Urinary bladder (tissue), 4 donors: Measurements from ENCODE around the gene PARP3. TPM values are rescaled to one million over a fixed set of nuclear protein-coding genes. Genes with fewer than 3 reads are reported as not detected.

Experiments used
- DNase-seq: peaks from one replicate; pipeline ENCODE4 v3.0.0-alpha.2; 2015; ENCODE audit errors: extremely low spot score
- H3K27ac ChIP-seq: one replicate; pipeline ENCODE4 v1.5.1; 2013; ENCODE audit warnings: low read depth, mild to moderate bottlenecking, moderate library complexity
- H3K36me3 ChIP-seq: one replicate; pipeline ENCODE4 v1.6.1; 2013; ENCODE audit warnings: mild to moderate bottlenecking, moderate library complexity; ENCODE audit not compliant: insufficient read depth
- H3K4me1 ChIP-seq: one replicate; pipeline ENCODE4 v1.6.1; 2013; ENCODE audit warnings: mild to moderate bottlenecking, moderate library complexity; ENCODE audit not compliant: insufficient read depth
- H3K4me3 ChIP-seq: one replicate; pipeline ENCODE4 v1.5.1; 2013; ENCODE audit warnings: low read depth, low read length
- WGBS: extraction: QIAGEN DNeasy Blood & Tissue Kit; methylation state at CpG from one replicate; pipeline ENCODE4 v1.1.7; 2013; 5-methylcytosine and 5-hydroxymethylcytosine counted together
- polyA plus RNA-seq: library from polyadenylated mRNA; stranded (reverse); fragments of 200-250 nt; gene quantifications from one replicate; pipeline ENCODE4 v1.2.3, GENCODE V29; 2013
- total RNA-seq: library from RNA; depleted of rRNA; stranded (reverse); fragments of >200 nt; gene quantifications from one replicate; pipeline ENCODE4 v1.2.3, GENCODE V29; 2014
- donor health status: healthy with polysubstance abuse.
- donor health status: healthy.

The PARP3 gene
- total and polyA plus RNA-seq, 2 donors, result 6.1 to 15.0 TPM

GRCh38 chr3:51949121-51949520 is 7.0 kb downstream of the PARP3 start:
- WGBS, result 84% methylated on average over 5 of the region's 5 CpGs

GRCh38 chr3:51950899-51951298 is 8.7 kb downstream of the PARP3 start:
- Histone ChIP-seq H3K4me1 (no peaks in the 10 kb centered on the region), H3K27ac (no peak overlapping the region), H3K4me3 (no peak overlapping the region), H3K36me3 (no peaks in the 10 kb centered on the region)
- no peak for DNase-seq
- 89% methylated on average over 2 of the region's 2 CpGs for WGBS

More at GRCh38 chr3:51949121-51949520, 7.0 kb downstream of the PARP3 start:
- no peak for DNase-seq
- no peaks in the 10 kb centered on the region for H3K36me3 ChIP-seq
- no peak overlapping the region for H3K4me3 ChIP-seq
- no peaks in the 10 kb centered on the region for H3K4me1 ChIP-seq
- no peak overlapping the region for H3K27ac ChIP-seq

GRCh38 chr3:51953445-51953844 is 11.3 kb downstream of the PARP3 start:
- Histone ChIP-seq H3K4me3 (no peak overlapping the region), H3K27ac (no peak overlapping the region), H3K36me3 (no peaks in the 10 kb centered on the region), H3K4me1 (no peaks in the 10 kb centered on the region)
- WGBS, result 67% methylated on average over 3 of the region's 3 CpGs
- DNase-seq, result no peak

GRCh38 chr3:51954105-51954504 is 11.9 kb downstream of the PARP3 start:
- 78% methylated on average over 6 of the region's 6 CpGs for WGBS
- DNase-seq, result no peak

GRCh38 chr3:51954713-51955112 is 12.6 kb downstream of the PARP3 start:
- no peak for DNase-seq
- Histone ChIP-seq H3K4me1 (no peaks in the 10 kb centered on the region), H3K4me3 (no peak overlapping the region), H3K36me3 (no peaks in the 10 kb centered on the region), H3K27ac (no peak overlapping the region)
- WGBS, result 92% methylated on average over 1 of the region's 1 CpG

More at GRCh38 chr3:51954105-51954504, 11.9 kb downstream of the PARP3 start:
- Histone ChIP-seq H3K27ac (no peak overlapping the region), H3K4me3 (no peak overlapping the region), H3K36me3 (no peaks in the 10 kb centered on the region), H3K4me1 (no peaks in the 10 kb centered on the region)

GRCh38 chr3:51955175-51955892 is 13.2 kb downstream of the PARP3 start, which contains the start of gene GPR62:
Gene GPR62, plus strand, starts transcription at chr3:51955381. Its CDS starts 272 bp downstream, at chr3:51955653.
- H3K4me3 ChIP-seq, result peak within 1 kb of the TSS; percentile 27
- peak within 1 kb of the TSS; percentile 61 for H3K27ac ChIP-seq
- no peak for DNase-seq
- no peaks in the 10 kb centered on the region for H3K4me1 ChIP-seq
- no peaks in the 10 kb centered on the region for H3K36me3 ChIP-seq
- 25% methylated on average over 33 of the region's 33 CpGs for WGBS

- 3% methylated on average over 97 of the region's 97 CpGs for WGBS
- peak overlapping the region; percentile 61 for H3K27ac ChIP-seq
- H3K36me3 ChIP-seq, result no peaks in the 10 kb centered on the region
- H3K4me3 ChIP-seq, result peak overlapping the region; percentile 27
- no peaks in the 10 kb centered on the region for H3K4me1 ChIP-seq
- no peak for DNase-seq
Measured at GRCh38 chr3:51955893-51956770, 14.0 kb downstream of the PARP3 start.

GRCh38 chr3:51957520-51958205 is 15.5 kb downstream of the PARP3 start:
- H3K4me3 ChIP-seq, result no peak overlapping the region
- 92% methylated on average over 15 of the region's 15 CpGs for WGBS
- DNase-seq, result no peak
- H3K36me3 ChIP-seq, result no peaks in the 10 kb centered on the region
- H3K27ac ChIP-seq, result no peak overlapping the region
- H3K4me1 ChIP-seq, result no peaks in the 10 kb centered on the region

GRCh38 chr3:51958603-51959521 is 16.7 kb downstream of the PARP3 start:
- Histone ChIP-seq H3K4me3 (no peak overlapping the region), H3K4me1 (no peaks in the 10 kb centered on the region), H3K36me3 (no peaks in the 10 kb centered on the region), H3K27ac (no peak overlapping the region)
- no peak for DNase-seq
- 92% methylated on average over 20 of the region's 20 CpGs for WGBS

- Histone ChIP-seq H3K27ac (no peak overlapping the region), H3K4me3 (no peak overlapping the region), H3K4me1 (no peaks in the 10 kb centered on the region), H3K36me3 (no peaks in the 10 kb centered on the region)
- no peak for DNase-seq
- WGBS, result 97% methylated on average over 7 of the region's 7 CpGs
Measured at GRCh38 chr3:51959651-51960050, 17.5 kb downstream of the PARP3 start.

- Histone ChIP-seq H3K4me1 (no peaks in the 10 kb centered on the region), H3K27ac (no peak overlapping the region), H3K4me3 (no peak overlapping the region), H3K36me3 (no peaks in the 10 kb centered on the region)
- no peak for DNase-seq
- WGBS, result 91% methylated on average over 10 of the region's 10 CpGs
Measured at GRCh38 chr3:51960386-51960785, 18.2 kb downstream of the PARP3 start.

GRCh38 chr3:51961011-51961410 is 18.8 kb downstream of the PARP3 start:
- Histone ChIP-seq H3K36me3 (no peaks in the 10 kb centered on the region), H3K27ac (no peak overlapping the region), H3K4me3 (no peak overlapping the region), H3K4me1 (no peaks in the 10 kb centered on the region)
- WGBS, result 88% methylated on average over 18 of the region's 18 CpGs
- DNase-seq, result no peak
